ENCODE results near the gene PHACTR1. TPM values are rescaled to one million over a fixed set of nuclear protein-coding genes. Genes with fewer than 3 reads are reported as not detected.

PHACTR1 gene
- total RNA-seq, 1 experiment from 2014 or later: 2.6 TPM

GRCh38 chr6:12929678-12930077, 213.1 kb downstream of the PHACTR1 start:
- ChIA-PET CTCF (no interaction called here), POLR2A (ENCODE audit: low non-redundant PET) (no interaction called here)
- H3K4me3 ChIP-seq (ENCODE audit: low read depth, low read length, poor library complexity, severe bottlenecking): no peak overlapping the region

GRCh38 chr6:12931639-12932038, 215.1 kb downstream of the PHACTR1 start:
- Histone ChIP-seq H3K4me1 (ENCODE audit: insufficient read depth, low read length, poor library complexity, severe bottlenecking) (no peaks in the 10 kb centered on the region), H3K36me3 (ENCODE audit: insufficient read depth, low read length, poor library complexity, severe bottlenecking) (no peaks in the 10 kb centered on the region), H3K27me3 (replicated peaks; ENCODE audit: insufficient read depth, low read depth, low read length, poor library complexity) (no peaks in the 10 kb centered on the region), H3K9me3 (ENCODE audit: low read depth, low read length, poor library complexity, severe bottlenecking) (no peaks in the 10 kb centered on the region), H3K4me3 (ENCODE audit: low read depth, low read length, poor library complexity, severe bottlenecking) (no peak overlapping the region), H3K27ac (ENCODE audit: low read depth, low read length, poor library complexity, severe bottlenecking) (no peak overlapping the region)
- POLR2A ChIA-PET (ENCODE audit: low non-redundant PET): no interaction called here
- TF ChIP-seq CTCF (conservative IDR thresholded peaks at IDR 0.05; ENCODE audit: low read depth, low read length): no peak
- no peak for TF ChIP-seq EZH2 (IDR thresholded peaks at IDR 0.05; ENCODE audit: borderline replicate concordance, low read depth, low read length, poor library complexity, severe bottlenecking)
- BruUV-seq (replicated peaks): no TSS peak
- intact Hi-C loops (cut with micrococcal nuclease; ENCODE audit: unreplicated experiment): no loop called here
- no peak for DNase-seq (ENCODE audit: low spot score)
- CTCF ChIA-PET: no interaction called here

More at GRCh38 chr6:12929678-12930077, 213.1 kb downstream of the PHACTR1 start:
- H3K4me1 ChIP-seq (ENCODE audit: insufficient read depth, low read length, poor library complexity, severe bottlenecking): no peaks in the 10 kb centered on the region
- TF ChIP-seq EZH2 (IDR thresholded peaks at IDR 0.05; ENCODE audit: borderline replicate concordance, low read depth, low read length, poor library complexity, severe bottlenecking) (no peak), CTCF (conservative IDR thresholded peaks at IDR 0.05; ENCODE audit: low read depth, low read length) (no peak)
- intact Hi-C loops (cut with micrococcal nuclease; ENCODE audit: unreplicated experiment): no loop called here
- H3K36me3 ChIP-seq (ENCODE audit: insufficient read depth, low read length, poor library complexity, severe bottlenecking): no peaks in the 10 kb centered on the region
- no peaks in the 10 kb centered on the region for H3K27me3 ChIP-seq (replicated peaks; ENCODE audit: insufficient read depth, low read depth, low read length, poor library complexity)
- no TSS peak for BruUV-seq (replicated peaks)
- no peaks in the 10 kb centered on the region for H3K9me3 ChIP-seq (ENCODE audit: low read depth, low read length, poor library complexity, severe bottlenecking)
- DNase-seq (ENCODE audit: low spot score): no peak
- no peak overlapping the region for H3K27ac ChIP-seq (ENCODE audit: low read depth, low read length, poor library complexity, severe bottlenecking)

GRCh38 chr6:12935637-12936036, 219.1 kb downstream of the PHACTR1 start:
- H3K27ac ChIP-seq (ENCODE audit: low read depth, low read length, poor library complexity, severe bottlenecking): no peak overlapping the region
- no peaks in the 10 kb centered on the region for H3K27me3 ChIP-seq (replicated peaks; ENCODE audit: insufficient read depth, low read depth, low read length, poor library complexity)
- H3K9me3 ChIP-seq (ENCODE audit: low read depth, low read length, poor library complexity, severe bottlenecking): no peaks in the 10 kb centered on the region
- CTCF ChIA-PET: no interaction called here
- POLR2A ChIA-PET (ENCODE audit: low non-redundant PET): no interaction called here
- no peaks in the 10 kb centered on the region for H3K36me3 ChIP-seq (ENCODE audit: insufficient read depth, low read length, poor library complexity, severe bottlenecking)
- no peaks in the 10 kb centered on the region for H3K4me1 ChIP-seq (ENCODE audit: insufficient read depth, low read length, poor library complexity, severe bottlenecking)
- no TSS peak for BruUV-seq (replicated peaks)
- no peak for DNase-seq (ENCODE audit: low spot score)
- no peak overlapping the region for H3K4me3 ChIP-seq (ENCODE audit: low read depth, low read length, poor library complexity, severe bottlenecking)
- TF ChIP-seq CTCF (conservative IDR thresholded peaks at IDR 0.05; ENCODE audit: low read depth, low read length) (no peak), EZH2 (IDR thresholded peaks at IDR 0.05; ENCODE audit: borderline replicate concordance, low read depth, low read length, poor library complexity, severe bottlenecking) (no peak)
- intact Hi-C loops (cut with micrococcal nuclease; ENCODE audit: unreplicated experiment): no loop called here
